Omental fat pad (tissue), 4 donors: ENCODE results near the gene CAPN9. TPM values are rescaled to one million over a fixed set of nuclear protein-coding genes. Genes with fewer than 3 reads are reported as not detected.

ENCODE experiments used
- ATAC-seq: fragments of 150-250 bp; one replicate; pipeline ENCODE4 v1.9.1; 2016; ENCODE audit warnings: mild to moderate bottlenecking, moderate library complexity; ENCODE audit not compliant: low FRiP score
- DNase-seq: peaks from one replicate; pipeline ENCODE4 v3.0.0-alpha.2; 2019; ENCODE audit warnings: low spot score
- total RNA-seq, 4 donors: library from RNA; depleted of rRNA; stranded (reverse); fragments of >200 nt; gene quantifications; one replicate each; pipeline ENCODE4 v1.1.0, GENCODE V29; 2016
- TF ChIP-seq, protein P1 (sequence below), 3 donors: fragments of 450-650 bp; IDR thresholded peaks; one replicate each; pipeline ENCODE4 v1.5.1; 2016 to 2017; ENCODE audit warnings: antibody characterized with exemption in 3 of 3, mild to moderate bottlenecking in 3 of 3, moderate library complexity in 2 of 3

Gene CAPN9
- total RNA-seq, 4 donors from 2014 or later: not detected

DNA sequence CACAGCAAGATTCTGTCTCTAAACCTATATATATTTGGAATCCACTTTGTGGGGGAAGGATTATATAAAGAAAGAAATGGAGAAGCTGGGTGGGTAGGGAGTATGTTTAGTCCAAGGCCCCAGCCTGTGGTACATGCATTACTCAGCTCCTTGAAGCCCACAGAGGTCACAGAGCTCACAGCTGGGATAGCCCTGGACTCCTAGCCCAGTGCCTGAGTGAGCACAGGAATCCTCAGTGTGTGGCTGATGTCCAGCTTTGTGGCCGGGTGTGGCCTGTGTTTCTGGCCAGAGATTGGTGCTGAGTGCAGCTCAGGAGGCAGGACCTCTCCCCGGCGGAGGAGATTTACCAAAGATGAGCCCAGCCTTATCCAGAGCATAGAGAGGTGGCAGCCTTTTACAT, 7.6 kb downstream of the CAPN9 start:
- TF ChIP-seq, protein P1, sequence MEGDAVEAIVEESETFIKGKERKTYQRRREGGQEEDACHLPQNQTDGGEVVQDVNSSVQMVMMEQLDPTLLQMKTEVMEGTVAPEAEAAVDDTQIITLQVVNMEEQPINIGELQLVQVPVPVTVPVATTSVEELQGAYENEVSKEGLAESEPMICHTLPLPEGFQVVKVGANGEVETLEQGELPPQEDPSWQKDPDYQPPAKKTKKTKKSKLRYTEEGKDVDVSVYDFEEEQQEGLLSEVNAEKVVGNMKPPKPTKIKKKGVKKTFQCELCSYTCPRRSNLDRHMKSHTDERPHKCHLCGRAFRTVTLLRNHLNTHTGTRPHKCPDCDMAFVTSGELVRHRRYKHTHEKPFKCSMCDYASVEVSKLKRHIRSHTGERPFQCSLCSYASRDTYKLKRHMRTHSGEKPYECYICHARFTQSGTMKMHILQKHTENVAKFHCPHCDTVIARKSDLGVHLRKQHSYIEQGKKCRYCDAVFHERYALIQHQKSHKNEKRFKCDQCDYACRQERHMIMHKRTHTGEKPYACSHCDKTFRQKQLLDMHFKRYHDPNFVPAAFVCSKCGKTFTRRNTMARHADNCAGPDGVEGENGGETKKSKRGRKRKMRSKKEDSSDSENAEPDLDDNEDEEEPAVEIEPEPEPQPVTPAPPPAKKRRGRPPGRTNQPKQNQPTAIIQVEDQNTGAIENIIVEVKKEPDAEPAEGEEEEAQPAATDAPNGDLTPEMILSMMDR (IDR thresholded peaks at IDR 0.05): no peak
- DNase-seq (no peak), ATAC-seq (no peak)

DNA sequence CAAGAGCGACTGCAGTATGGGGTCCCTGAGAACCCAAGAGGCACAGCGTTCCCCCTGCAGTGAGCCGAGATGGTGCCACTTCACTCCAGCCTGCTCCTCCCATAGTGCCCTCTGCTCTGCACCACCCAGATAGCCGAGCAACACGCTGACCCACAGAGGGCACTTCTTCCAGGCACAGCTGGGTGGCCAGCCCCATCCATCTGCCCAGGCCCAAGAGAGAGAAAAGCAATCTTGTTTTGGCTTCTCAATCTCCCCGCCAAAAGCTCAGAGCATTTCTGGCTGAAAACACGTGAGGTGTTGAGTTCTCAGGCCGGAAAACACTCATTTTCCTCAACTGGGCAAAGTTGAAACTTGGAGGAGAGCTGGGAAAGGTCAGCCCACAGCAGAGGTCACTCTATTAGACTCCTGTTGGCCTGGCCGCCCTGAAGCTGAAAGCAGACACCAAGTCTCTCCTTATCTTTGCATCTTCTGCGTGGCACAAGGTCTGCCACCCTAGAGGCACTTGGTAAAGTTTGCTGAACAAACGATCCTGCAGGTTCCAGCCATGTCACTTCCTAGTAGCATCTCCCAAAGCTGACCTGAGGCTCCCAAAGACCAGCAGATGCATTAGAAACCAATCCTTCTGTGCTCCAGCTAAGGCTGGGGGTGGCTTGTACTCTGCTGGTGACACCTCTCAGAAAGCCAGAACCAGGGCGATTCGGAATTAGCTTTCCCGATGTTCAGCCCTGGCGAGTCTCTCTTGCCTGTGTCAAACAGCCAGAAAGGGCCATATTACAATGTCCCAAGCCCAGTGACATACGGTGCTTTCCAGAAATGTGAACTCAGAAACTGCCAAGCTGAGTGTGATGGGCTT, 10.9 kb downstream of the CAPN9 start:
- TF ChIP-seq, protein P1 (IDR thresholded peaks at IDR 0.05): no peak

DNA sequence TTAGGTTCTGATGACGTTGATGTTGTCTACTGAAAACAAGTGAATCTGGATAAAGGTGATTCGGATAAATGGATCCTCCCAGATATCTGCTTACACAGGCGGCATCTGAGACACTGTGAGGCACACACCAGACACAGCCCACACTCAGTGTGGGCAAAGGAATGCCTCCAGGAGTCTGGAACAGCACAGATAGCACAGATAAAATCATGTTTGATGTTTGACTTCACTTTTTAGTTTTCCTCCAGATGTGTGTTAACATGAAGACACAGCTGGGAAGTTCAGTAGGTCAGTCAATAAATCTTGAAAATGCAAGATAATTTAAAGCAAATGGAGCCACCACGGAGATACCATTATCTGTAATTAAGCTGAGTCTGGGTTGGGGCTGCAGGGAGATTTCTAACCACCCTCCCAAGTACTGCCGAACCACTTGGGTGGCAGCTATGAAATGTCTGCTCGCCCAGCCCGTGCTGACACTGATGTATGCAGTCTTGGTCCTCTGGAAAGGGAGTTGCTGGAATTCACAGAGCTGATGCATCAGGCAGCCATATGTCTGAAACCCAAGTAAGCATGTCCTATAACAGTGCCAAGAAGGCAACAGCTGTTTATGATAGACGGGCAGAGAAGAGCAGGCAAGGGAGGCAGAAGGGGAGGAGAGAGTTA, 11.7 kb downstream of the CAPN9 start:
- TF ChIP-seq, protein P1 (IDR thresholded peaks at IDR 0.05): no peak
- ATAC-seq: no peak
- DNase-seq: no peak

More for the DNA sequence above, 10.9 kb downstream of the CAPN9 start:
- DNase-seq: no peak
- no peak for ATAC-seq

DNA sequence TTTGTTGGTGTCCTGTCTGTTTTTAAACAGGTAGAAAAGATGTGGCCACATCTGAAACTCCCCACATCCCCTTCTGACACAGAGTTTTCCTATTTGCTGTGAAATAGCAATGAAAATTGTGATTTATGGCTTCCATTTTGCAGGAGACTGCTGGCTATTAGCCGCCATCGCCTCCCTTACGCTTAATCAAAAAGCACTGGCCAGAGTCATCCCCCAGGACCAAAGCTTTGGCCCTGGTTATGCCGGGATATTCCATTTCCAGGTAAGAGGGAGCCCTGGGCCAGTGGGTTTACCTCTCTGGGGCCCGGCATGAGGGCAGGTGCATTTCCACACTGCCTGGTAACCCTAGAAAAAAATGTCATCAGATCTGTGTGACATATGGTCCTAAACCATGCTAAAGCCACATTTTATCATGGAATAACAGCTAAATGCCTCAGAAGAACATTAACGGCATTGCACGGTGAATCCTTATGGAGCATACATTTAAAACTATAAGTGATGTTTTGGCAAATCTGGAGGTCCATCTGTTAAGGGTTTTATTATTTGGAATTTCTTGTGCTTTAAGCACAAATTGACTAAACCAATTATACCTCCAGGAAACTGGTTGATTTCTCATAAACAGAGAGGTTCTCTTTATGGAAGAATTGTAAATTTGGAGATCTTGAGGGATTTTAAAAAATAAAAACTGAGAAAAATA, 12.3 kb downstream of the CAPN9 start:
- TF ChIP-seq, protein P1 (IDR thresholded peaks at IDR 0.05): no peak
- DNase-seq: no peak
- no peak for ATAC-seq

DNA sequence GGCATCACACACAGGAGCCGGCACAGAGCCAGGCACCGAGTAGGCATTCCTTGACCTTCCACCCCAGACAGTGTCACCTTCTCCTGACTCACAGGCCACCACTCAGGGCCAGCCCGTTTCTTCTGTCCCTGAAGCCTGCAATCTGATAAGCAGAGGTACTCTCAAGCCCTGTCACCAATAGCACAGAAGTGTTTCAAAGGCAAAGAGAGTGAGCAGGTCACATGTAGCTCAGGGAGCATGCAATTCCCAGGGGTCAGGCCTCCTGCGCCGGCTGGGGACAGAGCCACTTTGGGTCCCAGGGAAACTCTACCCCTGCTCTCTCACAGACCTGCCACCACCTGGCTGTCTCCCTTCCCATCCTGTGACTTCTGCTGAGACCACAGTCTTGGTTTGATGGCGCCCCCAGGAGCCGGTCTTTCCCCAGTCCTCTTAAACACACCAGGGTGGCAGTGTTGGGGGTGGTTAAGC, 13.2 kb downstream of the CAPN9 start:
- DNase-seq: no peak
- ATAC-seq: no peak
- TF ChIP-seq, protein P1 (IDR thresholded peaks at IDR 0.05): no peak

DNA sequence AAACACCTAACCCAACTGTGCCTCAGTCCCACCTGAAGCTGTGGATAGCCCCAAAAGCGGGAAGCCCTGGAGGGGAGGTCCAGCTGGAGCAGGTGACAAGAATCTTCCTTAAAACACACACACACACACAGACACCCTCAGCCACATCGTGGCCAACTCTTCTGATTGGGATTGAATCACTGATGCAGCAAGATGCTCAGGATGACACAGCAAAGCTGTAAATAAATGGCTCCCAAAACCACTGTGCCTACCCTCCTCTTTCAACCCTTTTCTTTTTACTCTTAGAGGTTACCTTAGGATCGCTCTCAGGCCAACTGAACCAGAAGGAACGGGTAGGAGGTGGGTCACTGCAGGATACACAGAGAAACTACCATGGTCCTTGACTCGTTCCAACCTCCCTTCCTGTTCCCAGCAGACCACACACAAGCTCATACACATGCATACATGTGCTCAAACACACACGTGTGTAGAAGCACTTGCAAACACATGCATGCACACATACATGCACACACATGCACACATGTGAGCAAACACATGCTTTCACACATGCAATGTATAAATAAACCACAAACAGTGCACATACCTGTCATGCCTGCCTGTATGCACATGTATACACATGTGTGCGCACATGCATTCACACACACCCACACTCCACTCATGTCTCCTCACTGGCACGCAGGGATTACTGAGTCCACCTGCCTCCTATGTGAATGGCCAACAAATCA, 14.4 kb downstream of the CAPN9 start:
- ATAC-seq: no peak
- DNase-seq: no peak
- TF ChIP-seq, protein P1 (IDR thresholded peaks at IDR 0.05): no peak
